ENCODE data around the gene ZPBP. TPM values are rescaled to one million over a fixed set of nuclear protein-coding genes. Genes with fewer than 3 reads are reported as not detected.
"Not testable (repeated sequence)": the region's sequence is repeated elsewhere in the genome, so short reads cannot be mapped to it uniquely, and the experiment has no call there.

The ZPBP gene
- total RNA-seq, 1 donor from 2014 or later: not detected

DNA sequence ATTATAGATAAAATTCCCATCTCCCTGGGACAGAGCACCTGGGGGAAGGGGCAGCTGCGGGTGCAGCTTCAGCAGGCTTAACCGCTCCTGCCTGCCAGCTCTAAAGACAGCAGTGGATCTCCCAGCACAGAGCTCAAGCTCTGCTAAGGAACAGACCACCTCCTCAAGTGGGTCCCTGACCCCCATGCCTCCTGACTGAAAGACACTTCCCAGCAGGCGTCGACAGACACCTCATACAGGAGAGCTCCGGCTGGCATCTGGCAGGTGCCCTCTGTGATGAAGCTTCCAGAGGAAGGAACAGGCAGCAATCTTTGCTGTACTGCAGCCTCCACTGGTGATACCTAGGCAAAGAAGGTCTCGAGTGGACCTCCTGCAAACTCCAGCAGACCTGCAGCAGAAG is 51.9 kb downstream of the ZPBP start:
- DNase-seq (ENCODE audit: low read depth in 2 of 2): not testable (repeated sequence)

DNA sequence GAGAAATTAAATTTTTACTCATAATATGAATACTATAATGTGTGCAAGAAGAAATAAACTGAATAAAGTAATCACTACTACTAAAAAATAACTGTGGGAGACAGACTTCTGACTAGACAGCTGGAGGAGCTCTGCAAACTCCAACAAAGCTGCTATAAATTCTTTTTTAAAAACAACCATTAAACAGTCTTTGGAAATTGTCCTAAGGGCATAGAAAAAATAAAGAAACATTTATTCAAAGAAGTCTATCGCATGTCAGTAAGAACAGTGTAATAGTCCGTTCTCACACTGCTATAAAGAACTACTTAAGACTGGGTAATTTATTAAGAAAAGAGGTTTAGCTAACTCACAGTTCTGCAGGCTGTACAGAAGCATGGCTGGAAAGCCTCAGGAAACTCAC is 56.0 kb downstream of the ZPBP start:
- DNase-seq (ENCODE audit: low read depth in 2 of 2): no peak

DNA sequence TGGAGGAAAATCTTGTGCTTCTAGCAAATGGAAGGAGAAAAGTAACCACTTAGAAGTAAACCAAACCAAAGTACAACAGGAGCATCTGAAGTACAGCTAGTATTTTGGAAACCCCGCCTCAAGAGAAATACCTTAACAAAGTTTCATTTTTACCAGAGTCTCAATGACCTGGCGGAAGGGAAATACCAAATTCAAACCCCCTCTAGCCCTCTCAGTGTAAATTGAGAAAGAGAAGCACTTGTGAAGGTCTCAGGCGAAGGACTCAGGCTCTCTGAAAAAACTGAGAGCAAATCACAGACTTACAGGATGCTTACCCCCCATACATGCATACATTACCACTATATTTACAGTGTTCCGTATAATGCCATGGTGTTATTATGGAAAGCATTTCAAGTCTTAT is 70.1 kb downstream of the ZPBP start:
- no peak for DNase-seq (ENCODE audit: low read depth in 2 of 2)

DNA sequence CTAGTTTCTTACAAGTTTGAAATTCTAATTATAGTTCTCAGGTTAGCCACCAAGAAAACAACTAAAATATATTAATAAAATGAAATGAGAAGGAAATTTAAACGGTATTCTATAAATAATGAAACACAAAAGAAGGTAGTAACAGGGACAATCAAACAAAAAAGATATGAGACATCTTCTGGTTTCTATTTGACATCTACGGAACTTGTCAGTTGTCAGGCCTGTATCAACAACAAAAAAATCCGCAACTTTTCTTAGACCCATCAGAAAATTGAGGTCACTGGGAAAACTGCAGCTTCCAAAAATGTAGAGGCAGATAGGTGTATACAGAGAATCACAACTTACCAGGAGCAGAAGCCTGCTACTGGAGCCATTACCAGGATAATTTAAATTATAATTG is 70.6 kb downstream of the ZPBP start:
- no peak for DNase-seq (ENCODE audit: low read depth in 2 of 2)

DNA sequence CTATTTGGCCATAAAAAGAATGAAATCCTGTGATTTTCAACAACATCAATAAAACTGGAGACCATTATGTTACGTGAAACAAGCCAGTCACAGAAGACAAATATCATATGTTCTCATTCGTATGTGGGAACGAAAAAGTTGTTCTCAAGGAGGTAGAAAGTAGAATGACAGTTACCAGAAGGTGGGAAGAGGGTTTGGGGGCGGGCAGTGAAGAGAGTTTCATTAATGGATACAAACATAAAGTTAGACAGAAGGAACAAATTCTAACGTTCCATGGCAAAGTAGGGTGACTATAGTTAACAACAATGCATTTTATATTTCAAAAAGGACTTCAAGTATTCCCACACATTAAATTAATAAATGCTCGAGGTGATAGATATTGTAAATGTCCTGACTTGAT is 97.4 kb downstream of the ZPBP start:
- DNase-seq (ENCODE audit: low read depth in 2 of 2): no peak

DNA sequence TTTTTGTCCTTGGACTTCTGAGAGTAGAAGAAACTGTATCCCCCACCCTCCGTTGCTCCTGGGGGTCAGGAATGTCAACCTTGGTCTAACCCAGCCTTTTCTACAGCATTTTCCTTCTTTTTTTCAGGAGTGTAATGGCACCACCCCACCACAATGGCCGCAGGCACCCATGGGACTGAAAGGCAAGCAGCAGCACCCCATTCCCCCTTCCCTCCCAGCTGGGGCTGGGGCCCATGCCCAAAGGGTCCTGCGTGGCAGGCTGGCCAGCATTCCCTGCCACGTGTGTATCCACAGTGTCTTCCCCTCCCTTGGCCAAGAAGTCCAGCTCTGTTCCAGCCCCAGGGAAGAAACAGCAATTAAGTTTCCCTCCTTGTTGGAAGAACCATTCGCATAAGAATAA is 106.9 kb downstream of the ZPBP start:
- no peak for DNase-seq (ENCODE audit: low read depth in 2 of 2)

DNA sequence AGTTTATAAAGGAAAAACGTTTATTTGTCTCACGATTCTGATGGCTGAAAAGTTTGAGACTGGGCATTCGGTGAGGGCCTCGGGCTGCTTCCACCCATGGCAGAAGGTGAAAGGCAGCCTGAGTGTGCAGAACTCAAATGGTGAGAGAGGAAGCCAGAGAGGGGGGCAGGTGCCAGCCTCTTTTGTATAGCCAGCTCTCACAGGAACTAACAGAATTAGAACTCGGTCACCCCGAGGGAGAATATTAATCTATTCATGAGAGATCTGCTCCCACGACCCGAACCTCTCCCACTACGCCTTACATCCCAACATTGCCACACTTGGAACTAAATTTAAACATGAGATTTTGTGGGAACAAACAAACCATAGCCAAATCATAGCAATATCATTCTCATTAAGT is 112.6 kb downstream of the ZPBP start:
- DNase-seq (ENCODE audit: low read depth in 2 of 2): no peak

DNA sequence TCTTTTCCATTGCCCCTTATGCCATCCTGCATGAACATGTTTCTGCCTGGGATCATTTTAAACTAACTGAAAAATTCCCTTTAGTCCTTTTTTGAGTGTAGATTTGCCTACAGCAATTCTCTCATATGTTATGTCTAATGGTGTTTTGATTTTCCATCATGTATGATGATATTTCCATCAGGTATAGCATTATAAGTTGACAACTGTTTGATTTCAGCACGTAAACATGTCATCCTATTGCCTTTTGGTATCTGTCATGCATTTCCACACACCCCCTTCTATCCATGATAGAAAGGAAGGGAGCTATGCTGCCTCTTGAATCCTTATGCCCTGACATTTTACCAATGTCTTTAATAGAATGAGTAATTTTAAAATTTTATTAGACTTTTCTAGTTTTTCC is 116.8 kb downstream of the ZPBP start:
- DNase-seq (ENCODE audit: low read depth in 2 of 2): no peak

DNA sequence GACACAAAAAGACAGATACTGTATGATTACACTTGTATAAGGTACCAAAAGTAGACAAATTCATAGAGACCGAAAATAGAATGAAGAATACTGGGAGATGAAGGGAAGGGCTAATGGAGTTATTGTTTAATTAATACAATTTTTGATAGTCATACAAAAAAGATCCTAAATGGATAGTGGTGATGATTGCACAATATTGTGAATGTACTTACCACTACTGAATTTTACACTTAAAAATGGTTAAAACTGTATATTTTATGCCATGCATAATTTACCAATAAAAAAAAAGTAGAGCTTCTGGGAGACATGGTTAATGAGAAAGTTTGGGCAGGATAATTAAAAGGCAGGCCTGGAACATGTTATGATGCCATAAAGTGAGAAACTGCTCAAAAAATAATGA is 119.0 kb downstream of the ZPBP start:
- no peak for DNase-seq (ENCODE audit: low read depth in 2 of 2)

DNA sequence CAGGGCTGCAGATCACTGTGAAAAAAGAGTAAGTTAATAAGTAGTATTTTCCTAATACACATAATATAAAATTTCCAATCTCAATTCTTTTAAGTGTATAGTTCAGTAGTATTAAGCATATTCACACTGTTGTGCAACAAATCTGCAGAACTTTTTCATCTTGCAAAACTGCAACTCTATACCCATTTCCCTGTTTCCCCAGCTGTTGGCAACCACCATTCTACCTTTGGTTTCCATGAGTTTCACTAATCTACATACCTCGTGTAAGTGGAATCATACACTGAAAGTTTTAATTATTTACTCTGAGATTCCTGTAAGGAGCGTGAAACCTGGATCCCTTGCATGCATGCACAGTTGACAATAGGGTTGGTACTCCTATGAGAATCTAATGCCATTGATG is 155.4 kb downstream of the ZPBP start:
- no peak for DNase-seq (ENCODE audit: low read depth in 2 of 2)

DNA sequence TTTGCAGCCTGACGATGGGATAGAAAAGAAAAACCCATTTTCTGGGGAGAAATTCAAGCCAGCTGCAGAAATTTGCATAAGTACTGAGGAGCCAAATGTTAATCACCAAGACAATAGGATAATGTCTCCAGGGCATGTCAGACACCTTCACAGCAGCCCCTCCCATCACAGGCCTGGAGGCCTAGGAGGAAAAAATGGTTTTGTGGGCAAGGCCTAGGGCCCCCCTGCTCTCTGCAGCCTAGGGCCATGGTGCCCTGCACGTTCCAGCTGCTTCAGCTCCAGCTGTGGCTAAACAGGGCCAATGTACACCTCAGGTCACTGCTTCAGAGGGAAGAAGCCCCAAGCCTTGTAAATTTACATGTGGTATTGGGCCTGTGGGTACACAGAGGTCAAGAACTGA is 161.4 kb downstream of the ZPBP start:
- no peak for DNase-seq (ENCODE audit: low read depth in 2 of 2)

DNA sequence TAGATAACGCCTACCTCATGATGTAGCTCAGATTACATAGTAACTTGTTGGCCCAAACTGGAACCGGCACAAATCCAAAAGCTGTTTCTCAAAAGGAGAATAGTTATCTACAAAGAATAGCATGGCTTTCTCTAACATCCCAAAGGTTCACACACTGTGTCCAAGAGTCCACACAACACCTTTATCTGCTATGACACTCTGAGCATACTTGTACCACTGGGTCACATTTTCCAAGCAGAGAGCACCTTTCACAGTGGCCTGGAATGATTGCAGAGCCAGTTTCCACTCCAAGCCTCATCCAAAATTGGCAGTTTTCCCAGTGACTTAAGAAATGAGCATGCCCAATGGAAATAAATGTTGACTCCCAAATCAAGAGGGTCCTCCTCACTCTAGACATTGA is 164.3 kb downstream of the ZPBP start:
- DNase-seq (ENCODE audit: low read depth in 2 of 2): no peak

DNA sequence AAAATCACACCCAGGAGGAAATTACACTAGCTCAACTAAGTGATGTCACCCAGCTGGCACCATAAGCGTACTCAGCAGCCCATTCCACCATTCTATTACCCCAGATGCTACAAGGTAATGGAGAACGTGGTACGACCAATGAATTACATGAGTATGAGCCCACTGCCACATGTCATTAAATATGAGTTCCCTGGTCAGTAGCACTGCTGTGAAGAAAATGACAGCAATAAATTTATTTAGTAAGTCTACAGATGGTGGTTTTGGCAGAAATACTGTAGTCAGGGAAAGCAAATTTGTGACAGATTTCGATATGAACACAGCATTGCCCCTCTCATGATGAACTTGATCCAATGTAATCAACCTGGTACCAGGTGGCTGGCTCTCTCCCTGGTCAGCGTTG is 165.4 kb downstream of the ZPBP start:
- no peak for DNase-seq (ENCODE audit: low read depth in 2 of 2)

DNA sequence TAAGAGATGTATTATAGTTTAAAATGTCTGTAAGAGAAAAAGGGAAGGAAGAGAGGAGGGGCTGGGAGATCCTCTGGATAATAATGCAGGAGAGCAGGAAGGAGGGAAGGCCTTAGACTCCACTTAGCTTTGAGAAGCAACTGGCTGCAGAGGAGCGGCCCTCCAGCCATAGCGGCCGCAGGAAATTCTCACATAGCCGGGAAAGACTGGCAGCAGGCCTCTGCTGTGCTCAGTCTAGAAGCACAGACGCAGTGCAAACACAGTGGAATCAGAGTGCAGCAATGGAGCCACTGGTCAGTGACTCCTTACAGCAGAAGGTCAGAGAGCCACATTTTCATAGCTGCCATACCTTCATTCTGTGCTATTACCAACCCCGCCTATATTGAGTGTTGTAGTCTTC is 166.3 kb downstream of the ZPBP start:
- no peak for DNase-seq (ENCODE audit: low read depth in 2 of 2)

DNA sequence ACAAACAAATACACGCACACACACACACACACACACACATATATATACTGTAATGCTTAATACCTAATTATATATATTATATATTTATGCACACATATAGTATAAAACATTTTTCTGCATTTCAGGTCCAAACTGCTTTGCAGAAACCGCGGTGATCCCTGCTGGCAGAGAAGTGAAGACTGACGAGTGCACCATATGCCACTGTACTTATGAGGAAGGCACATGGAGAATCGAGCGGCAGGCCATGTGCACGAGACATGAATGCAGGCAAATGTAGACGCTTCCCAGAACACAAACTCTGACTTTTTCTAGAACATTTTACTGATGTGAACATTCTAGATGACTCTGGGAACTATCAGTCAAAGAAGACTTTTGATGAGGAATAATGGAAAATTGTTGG is 181.1 kb downstream of the ZPBP start:
- no peak for DNase-seq (ENCODE audit: low read depth in 2 of 2)

DNA sequence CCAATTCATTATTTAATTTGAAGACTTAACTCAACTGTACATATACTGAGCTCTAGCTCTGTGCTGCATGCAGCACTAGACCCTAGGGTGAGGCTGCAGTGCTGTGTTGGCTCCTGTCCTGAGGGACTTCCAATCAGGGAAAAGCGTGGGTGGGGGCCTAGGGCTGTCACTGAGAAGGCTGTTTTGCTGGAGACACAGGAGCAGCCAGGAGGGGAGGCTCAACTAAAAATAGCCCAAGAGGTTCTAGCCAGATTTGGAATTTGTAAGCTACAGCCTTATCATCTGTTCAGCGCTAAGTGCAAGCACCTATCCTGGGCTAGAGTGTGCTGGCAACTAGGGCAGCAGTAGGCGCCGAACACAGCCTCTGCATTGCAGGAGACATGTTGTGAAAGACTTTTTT is 198.5 kb downstream of the ZPBP start:
- DNase-seq (ENCODE audit: low read depth in 2 of 2): no peak

DNA sequence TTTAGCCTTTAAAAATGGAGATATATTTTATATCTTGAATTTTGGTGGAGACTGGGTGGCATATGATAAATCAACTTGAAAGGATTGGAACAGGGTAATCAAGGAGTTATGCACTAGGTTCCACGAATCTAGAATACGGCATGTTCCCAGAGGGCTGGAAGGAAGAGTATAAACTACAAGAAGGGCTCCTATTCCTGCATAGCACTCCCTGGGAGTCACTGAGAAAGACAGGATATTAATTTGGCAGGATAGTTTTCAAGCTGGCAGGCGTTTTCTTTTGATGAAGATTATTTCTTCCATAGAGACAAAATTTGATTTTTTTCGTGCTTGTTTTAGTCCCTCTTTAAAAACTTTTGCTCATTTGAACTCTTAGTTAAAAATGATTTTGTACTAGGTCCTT is 199.9 kb downstream of the ZPBP start:
- no peak for DNase-seq (ENCODE audit: low read depth in 2 of 2)

DNA sequence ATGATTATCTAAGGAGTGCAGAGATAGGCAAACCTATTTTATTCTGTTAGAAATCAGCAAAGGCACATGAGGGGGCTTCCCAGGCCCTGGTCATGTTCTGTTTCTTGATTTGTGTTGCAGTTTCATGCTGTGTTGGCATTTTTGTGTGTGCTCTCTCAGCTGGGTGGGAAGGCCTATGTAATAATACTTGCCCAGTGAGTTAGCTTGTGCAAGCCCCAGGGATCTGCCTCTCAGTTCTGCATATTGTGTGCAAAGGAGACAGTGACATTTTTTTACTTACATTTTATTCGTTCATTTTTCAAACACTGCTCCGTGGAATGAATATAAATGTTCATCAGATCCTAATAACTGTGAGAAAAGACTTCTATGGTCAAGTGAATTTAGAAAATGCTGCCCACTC is 200.6 kb downstream of the ZPBP start:
- no peak for DNase-seq (ENCODE audit: low read depth in 2 of 2)

Other genes starting within 250 kb of the ZPBP start
- gene IKZF1, start 211.5 kb upstream of the ZPBP start, total RNA-seq: under 0.01 TPM in 2 replicates

Measured in lung microvascular endothelial cell (primary cell).